ENCODE measurements around the gene RSKR.

DNA sequence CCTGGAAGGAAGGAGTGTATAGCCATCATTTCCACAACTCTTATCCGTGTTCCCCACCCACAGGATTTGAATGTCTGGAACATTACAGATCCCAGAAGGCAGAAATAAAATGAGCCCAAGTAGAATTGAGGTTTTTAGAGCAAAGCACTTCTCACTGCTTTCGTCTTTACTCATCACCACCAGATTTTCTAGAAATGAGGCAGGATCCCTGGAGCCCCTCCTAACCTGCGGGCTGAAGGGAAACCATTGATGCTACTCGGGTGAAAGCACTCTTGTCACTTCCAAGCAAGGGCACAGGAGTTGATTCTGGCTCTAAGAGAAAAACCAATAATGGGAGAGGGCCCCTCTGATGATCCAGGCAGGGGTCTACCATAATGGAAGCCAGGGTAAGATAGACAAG is 34.5 kb downstream of the RSKR start:
- TF ChIP-seq RBM34 (IDR thresholded peaks at IDR 0.05; ENCODE audit: borderline replicate concordance, insufficient read depth, low read length) = no peak
- no peak for TF ChIP-seq FOXK1 (CRISPR knock-in tag; IDR thresholded peaks at IDR 0.05; ENCODE audit: borderline replicate concordance)
- TF ChIP-seq, protein P1, sequence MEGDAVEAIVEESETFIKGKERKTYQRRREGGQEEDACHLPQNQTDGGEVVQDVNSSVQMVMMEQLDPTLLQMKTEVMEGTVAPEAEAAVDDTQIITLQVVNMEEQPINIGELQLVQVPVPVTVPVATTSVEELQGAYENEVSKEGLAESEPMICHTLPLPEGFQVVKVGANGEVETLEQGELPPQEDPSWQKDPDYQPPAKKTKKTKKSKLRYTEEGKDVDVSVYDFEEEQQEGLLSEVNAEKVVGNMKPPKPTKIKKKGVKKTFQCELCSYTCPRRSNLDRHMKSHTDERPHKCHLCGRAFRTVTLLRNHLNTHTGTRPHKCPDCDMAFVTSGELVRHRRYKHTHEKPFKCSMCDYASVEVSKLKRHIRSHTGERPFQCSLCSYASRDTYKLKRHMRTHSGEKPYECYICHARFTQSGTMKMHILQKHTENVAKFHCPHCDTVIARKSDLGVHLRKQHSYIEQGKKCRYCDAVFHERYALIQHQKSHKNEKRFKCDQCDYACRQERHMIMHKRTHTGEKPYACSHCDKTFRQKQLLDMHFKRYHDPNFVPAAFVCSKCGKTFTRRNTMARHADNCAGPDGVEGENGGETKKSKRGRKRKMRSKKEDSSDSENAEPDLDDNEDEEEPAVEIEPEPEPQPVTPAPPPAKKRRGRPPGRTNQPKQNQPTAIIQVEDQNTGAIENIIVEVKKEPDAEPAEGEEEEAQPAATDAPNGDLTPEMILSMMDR (IDR thresholded peaks at IDR 0.05 in 2 of 3, conservative IDR thresholded peaks at IDR 0.05 in 1 of 3; ENCODE audit: insufficient read depth in 2 of 3, low read depth in 1 of 3, low read length in 3 of 3) = no peak
- no peak for TF ChIP-seq ZBTB8A (IDR thresholded peaks at IDR 0.05; ENCODE audit: partially characterized antibody)
- no peak for TF ChIP-seq BHLHE40 (IDR thresholded peaks at IDR 0.05; ENCODE audit: low read length)
- TF ChIP-seq SIRT6 (IDR thresholded peaks at IDR 0.05; ENCODE audit: low read depth, low read length) = no peak
- TF ChIP-seq, protein P2, sequence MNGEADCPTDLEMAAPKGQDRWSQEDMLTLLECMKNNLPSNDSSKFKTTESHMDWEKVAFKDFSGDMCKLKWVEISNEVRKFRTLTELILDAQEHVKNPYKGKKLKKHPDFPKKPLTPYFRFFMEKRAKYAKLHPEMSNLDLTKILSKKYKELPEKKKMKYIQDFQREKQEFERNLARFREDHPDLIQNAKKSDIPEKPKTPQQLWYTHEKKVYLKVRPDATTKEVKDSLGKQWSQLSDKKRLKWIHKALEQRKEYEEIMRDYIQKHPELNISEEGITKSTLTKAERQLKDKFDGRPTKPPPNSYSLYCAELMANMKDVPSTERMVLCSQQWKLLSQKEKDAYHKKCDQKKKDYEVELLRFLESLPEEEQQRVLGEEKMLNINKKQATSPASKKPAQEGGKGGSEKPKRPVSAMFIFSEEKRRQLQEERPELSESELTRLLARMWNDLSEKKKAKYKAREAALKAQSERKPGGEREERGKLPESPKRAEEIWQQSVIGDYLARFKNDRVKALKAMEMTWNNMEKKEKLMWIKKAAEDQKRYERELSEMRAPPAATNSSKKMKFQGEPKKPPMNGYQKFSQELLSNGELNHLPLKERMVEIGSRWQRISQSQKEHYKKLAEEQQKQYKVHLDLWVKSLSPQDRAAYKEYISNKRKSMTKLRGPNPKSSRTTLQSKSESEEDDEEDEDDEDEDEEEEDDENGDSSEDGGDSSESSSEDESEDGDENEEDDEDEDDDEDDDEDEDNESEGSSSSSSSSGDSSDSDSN (IDR thresholded peaks at IDR 0.05; ENCODE audit: borderline replicate concordance in 1 of 2, low read depth in 2 of 2, low read length in 2 of 2) = no peak
- TF ChIP-seq L3MBTL2 (IDR thresholded peaks at IDR 0.05) = no peak
- TF ChIP-seq, protein P3, sequence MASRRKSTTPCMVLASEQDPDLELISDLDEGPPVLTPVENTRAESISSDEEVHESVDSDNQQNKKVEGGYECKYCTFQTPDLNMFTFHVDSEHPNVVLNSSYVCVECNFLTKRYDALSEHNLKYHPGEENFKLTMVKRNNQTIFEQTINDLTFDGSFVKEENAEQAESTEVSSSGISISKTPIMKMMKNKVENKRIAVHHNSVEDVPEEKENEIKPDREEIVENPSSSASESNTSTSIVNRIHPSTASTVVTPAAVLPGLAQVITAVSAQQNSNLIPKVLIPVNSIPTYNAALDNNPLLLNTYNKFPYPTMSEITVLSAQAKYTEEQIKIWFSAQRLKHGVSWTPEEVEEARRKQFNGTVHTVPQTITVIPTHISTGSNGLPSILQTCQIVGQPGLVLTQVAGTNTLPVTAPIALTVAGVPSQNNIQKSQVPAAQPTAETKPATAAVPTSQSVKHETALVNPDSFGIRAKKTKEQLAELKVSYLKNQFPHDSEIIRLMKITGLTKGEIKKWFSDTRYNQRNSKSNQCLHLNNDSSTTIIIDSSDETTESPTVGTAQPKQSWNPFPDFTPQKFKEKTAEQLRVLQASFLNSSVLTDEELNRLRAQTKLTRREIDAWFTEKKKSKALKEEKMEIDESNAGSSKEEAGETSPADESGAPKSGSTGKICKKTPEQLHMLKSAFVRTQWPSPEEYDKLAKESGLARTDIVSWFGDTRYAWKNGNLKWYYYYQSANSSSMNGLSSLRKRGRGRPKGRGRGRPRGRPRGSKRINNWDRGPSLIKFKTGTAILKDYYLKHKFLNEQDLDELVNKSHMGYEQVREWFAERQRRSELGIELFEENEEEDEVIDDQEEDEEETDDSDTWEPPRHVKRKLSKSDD (conservative IDR thresholded peaks at IDR 0.05; ENCODE audit: low read length) = no peak
- no peak for TF ChIP-seq DNMT1 (IDR thresholded peaks at IDR 0.05)
- no peak for TF ChIP-seq FOXA3 (CRISPR knock-in tag; conservative IDR thresholded peaks at IDR 0.05 in 1 of 2, IDR thresholded peaks at IDR 0.05 in 1 of 2)
- TF ChIP-seq ESRRA (IDR thresholded peaks at IDR 0.05; ENCODE audit: borderline replicate concordance, low read depth) = no peak

Measured in K562 (cell line).